Keratinocyte (primary cell): ENCODE data around the gene SLC25A21.

ENCODE experiments used
- CTCF ChIP-seq, 3 experiments: IDR thresholded peaks in 1 of 3; conservative IDR thresholded peaks in 1 of 3; optimal IDR thresholded peaks in 1 of 3; 2 replicates in 2 of 3; 3 replicates in 1 of 3; pipeline versions ENCODE3 to v1.5.1; 2011; ENCODE audit warnings: low read length in 3 of 3, mild to moderate bottlenecking in 3 of 3, moderate library complexity in 2 of 3, control low read depth in 1 of 3, inconsistent platforms in 1 of 3; ENCODE audit not compliant: insufficient read depth in 2 of 3; ENCODE audit errors: extremely low read depth in 1 of 3
- EZH2 ChIP-seq: IDR thresholded peaks from one replicate; pipeline ENCODE4 v1.6.1; 2012; ENCODE audit warnings: inconsistent platforms, mild to moderate bottlenecking, low read length, moderate library complexity

- TF ChIP-seq EZH2: no peak
- no peak for TF ChIP-seq CTCF (optimal IDR thresholded peaks at IDR 0.05 in 1 of 3, IDR thresholded peaks at IDR 0.05 in 1 of 3, conservative IDR thresholded peaks at IDR 0.05 in 1 of 3; ENCODE audit: extremely low read depth in 1 of 3, insufficient read depth in 2 of 3, low read length in 3 of 3)
Measured at GRCh38 chr14:37201724-37202123, 29.3 kb upstream of the SLC25A21 start.
